Central memory CD4-positive, alpha-beta T cell (primary cell): ENCODE data around the gene CTSD.

Experiments
- DNase-seq: peaks from one replicate; pipeline ENCODE4 v3.0.0; 2022

Gene CTSD

DNA sequence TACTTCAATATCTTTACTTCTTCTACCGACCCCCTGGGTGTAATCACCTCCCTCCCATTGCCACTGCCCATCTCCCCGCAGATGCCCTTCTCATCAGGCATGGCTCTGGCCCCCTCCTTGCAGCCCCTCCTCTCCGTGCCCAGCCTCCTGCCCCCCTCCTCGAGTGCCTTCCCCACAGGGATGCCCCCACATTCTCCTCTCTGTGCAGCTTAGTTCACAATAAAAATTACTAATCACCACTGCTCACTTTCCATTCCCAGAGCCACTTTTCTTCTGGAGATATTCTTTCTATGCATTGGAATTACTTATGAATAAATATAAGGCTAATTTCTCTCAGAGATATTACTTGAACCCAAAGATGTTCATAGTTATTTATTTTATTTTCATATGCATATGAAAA lies 35.4 kb downstream of the CTSD start:
- DNase-seq = no peak

- no peak for DNase-seq
Observed at GRCh38 chr11:1727861-1728260, 35.9 kb downstream of the CTSD start.

GRCh38 chr11:1727096-1727690 lies 36.5 kb downstream of the CTSD start:
- DNase-seq = no peak

DNA sequence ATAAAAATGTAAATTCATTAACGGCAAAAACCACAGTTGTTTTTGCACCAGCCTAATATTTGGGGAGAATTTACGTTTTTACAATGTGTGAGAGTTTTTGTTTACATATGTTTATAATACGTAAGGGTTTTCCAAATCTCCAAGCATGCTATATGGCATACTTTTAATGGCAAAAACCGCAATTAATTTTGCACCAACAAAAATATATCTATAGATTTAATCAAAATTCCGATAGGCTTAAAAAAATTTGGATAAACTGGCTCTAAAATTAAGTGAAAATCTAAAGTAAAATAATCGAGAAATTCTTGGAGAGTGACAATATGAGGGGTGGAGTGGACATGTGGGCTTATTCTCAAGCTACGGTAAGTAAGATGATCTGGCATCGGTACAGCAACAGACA lies 43.9 kb downstream of the CTSD start:
- no peak for DNase-seq

- no peak for DNase-seq
Observed at GRCh38 chr11:1718326-1718725, 45.4 kb downstream of the CTSD start.

- no peak for DNase-seq
Observed at GRCh38 chr11:1717745-1718144, 46.0 kb downstream of the CTSD start.

DNA sequence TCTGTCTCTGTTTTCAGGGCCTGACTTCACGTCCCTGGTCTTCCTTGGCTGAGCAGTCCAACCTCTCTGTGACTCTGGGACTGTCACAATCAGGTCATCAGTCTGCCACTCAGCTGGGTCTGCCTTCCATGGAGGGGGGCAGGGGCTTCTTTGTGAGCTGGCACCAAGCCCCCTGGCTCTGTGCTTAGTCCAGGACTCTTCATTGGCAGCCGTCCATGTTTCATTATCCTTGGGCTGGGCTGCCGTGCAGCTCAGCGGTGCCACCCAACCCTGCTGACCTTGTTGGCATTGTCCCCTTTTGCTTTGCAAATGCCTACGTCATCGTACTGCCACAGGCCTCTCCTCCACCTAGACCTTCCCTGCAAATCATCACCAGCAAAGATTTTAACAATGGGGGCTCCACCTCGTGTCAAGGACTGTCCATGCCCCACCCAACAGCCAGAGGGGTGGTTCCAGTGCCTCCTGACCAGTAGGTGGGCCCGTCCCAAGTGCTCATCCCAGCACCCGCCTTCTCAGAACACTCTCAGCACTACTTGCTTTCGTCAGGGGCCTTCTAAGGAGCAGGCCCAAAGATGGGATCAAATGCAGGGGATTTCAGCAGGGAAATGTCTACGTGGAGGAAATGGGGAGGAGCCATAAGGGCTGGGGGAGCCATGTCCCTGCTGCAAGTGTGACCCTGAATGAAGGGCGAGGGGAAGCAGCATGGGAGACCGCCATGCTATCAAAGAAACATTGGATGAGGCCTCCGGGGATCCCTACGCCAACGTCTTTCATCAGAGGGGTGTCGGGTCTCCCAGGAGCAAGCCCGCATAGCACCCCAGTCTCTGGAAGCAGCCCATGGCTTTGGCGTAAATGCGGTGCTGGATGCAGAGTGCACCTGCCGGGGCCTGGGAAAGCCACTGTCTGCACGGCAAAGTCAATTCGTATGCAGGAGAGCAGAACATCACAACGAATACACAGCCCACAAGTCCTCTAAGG lies 48.5 kb downstream of the CTSD start:
- DNase-seq = no peak

DNA sequence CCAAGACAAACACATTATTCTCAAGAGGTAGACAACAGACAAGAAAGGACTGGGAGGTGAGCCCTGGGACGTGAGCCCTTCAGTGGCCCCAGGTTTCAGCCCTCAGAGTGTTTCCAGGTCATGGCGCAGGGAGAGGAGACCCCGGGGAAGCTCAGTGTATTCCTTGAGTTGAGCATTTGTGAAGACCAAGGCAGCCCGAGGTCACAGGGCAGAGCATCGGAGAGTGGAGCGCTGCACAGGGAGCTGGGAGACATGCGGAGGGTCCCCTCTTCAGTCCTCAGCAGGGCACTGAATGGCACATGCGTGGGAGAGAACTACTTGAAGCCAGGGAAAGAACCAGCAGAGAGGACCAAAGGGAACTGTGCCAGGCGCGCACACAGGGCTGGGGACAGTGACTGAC lies 55.0 kb downstream of the CTSD start:
- DNase-seq = no peak

- no peak for DNase-seq
Observed at GRCh38 chr11:1707751-1708150, 56.0 kb downstream of the CTSD start.

- DNase-seq = no peak
Observed at GRCh38 chr11:1706634-1707400, 56.9 kb downstream of the CTSD start.

- DNase-seq = no peak
Observed at GRCh38 chr11:1705126-1706052, 58.3 kb downstream of the CTSD start.

DNA sequence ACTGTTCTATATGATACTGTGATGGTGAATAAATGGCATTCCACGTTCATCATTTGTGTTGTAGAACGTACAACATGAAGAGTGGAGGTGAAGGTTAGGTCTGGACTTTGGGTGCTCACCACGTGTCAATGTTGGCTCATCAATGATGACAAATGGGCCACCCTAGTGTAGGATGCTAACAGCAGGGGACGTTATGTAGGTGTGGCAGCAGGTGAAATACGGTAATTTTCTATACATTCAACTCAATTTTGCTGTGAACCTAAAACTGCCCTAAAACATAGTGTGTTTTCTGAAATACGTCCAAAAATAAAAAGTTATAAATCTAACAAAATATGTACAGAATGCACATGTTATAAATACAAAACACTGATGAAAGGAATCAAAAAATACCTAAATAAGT lies 60.6 kb downstream of the CTSD start:
- no peak for DNase-seq
